Keratinocyte (primary cell): ENCODE results near the gene C15orf39. TPM values are rescaled to one million over a fixed set of nuclear protein-coding genes. Genes with fewer than 3 reads are reported as not detected.

Source experiments
- DNase-seq: peaks from one replicate; pipeline ENCODE4 v3.0.0-alpha.2; 2011; ENCODE audit warnings: low read depth, missing footprints, low spot score
- FAIRE-seq: peaks from 2 replicates; lab custom pipeline; 2011; peaks lifted over from hg19 to GRCh38; lab: Jason Lieb, UNC
- H2AFZ ChIP-seq: 2 replicates; pipeline ENCODE4 v1.6.0; 2012; ENCODE audit warnings: low read length, control low read depth, inconsistent platforms; ENCODE audit not compliant: control insufficient read depth
- H3K27ac ChIP-seq: 2 replicates; pipeline ENCODE4 v1.5.1; 2011; ENCODE audit warnings: low read length; ENCODE audit not compliant: control insufficient read depth, insufficient read depth
- H3K27me3 ChIP-seq: 3 replicates; pipeline ENCODE4 v1.6.0; 2011; ENCODE audit warnings: low read length; ENCODE audit not compliant: control insufficient read depth, insufficient read depth; ENCODE audit errors: extremely low read depth
- H3K36me3 ChIP-seq, 2 experiments: 2 replicates in 1 of 2; 3 replicates in 1 of 2; pipeline ENCODE4 v1.5.1; 2011; ENCODE audit warnings: low read length in 2 of 2, mild to moderate bottlenecking in 1 of 2; ENCODE audit not compliant: control insufficient read depth in 2 of 2, insufficient read depth in 2 of 2; ENCODE audit errors: extremely low read depth in 1 of 2
- H3K4me1 ChIP-seq: 3 replicates; pipeline ENCODE4 v1.5.1; 2011; ENCODE audit warnings: low read length; ENCODE audit not compliant: control insufficient read depth, insufficient read depth; ENCODE audit errors: extremely low read depth
- H3K4me2 ChIP-seq: 3 replicates; pipeline ENCODE4 v1.6.0; 2011; ENCODE audit warnings: low read depth, low read length; ENCODE audit not compliant: control insufficient read depth, insufficient read depth; ENCODE audit errors: extremely low read depth
- H3K4me3 ChIP-seq, 3 experiments: fragments of 200-600 bp in 1 of 3; sonication (generic) in 1 of 3; 2 replicates in 2 of 3; 3 replicates in 1 of 3; pipeline ENCODE4 v1.5.1; 2011 to 2016; ENCODE audit warnings: low read length in 3 of 3, mild to moderate bottlenecking in 3 of 3, control low read depth in 2 of 3, inconsistent platforms in 1 of 3, low read depth in 1 of 3, mixed read lengths in 1 of 3, mixed run types in 1 of 3, moderate library complexity in 1 of 3; ENCODE audit not compliant: control insufficient read depth in 2 of 3, insufficient read depth in 2 of 3; ENCODE audit errors: extremely low read depth in 1 of 3
- H3K79me2 ChIP-seq: 2 replicates; pipeline ENCODE4 v1.6.0; 2012; ENCODE audit warnings: low read length; ENCODE audit not compliant: control insufficient read depth, insufficient read depth
- H3K9ac ChIP-seq: 3 replicates; pipeline ENCODE4 v1.6.0; 2011; ENCODE audit warnings: low read length; ENCODE audit not compliant: control insufficient read depth, insufficient read depth; ENCODE audit errors: extremely low read depth
- H3K9me1 ChIP-seq: 3 replicates; pipeline ENCODE4 v1.6.0; 2011; ENCODE audit warnings: low read length; ENCODE audit not compliant: control insufficient read depth, insufficient read depth; ENCODE audit errors: extremely low read depth
- H3K9me3 ChIP-seq: 2 replicates; pipeline ENCODE4 v1.5.1; 2012; ENCODE audit warnings: low read depth, low read length; ENCODE audit not compliant: control insufficient read depth
- H4K20me1 ChIP-seq: 3 replicates; pipeline ENCODE4 v1.6.0; 2011; ENCODE audit warnings: low read length; ENCODE audit not compliant: control insufficient read depth, insufficient read depth; ENCODE audit errors: extremely low read depth
- CTCF ChIP-seq, 3 experiments: IDR thresholded peaks in 1 of 3; conservative IDR thresholded peaks in 1 of 3; optimal IDR thresholded peaks in 1 of 3; 2 replicates in 2 of 3; 3 replicates in 1 of 3; pipeline versions ENCODE3 to v1.5.1; 2011; ENCODE audit warnings: low read length in 3 of 3, mild to moderate bottlenecking in 3 of 3, moderate library complexity in 2 of 3, control low read depth in 1 of 3, inconsistent platforms in 1 of 3; ENCODE audit not compliant: insufficient read depth in 2 of 3; ENCODE audit errors: extremely low read depth in 1 of 3
- EZH2 ChIP-seq: IDR thresholded peaks from one replicate; pipeline ENCODE4 v1.6.1; 2012; ENCODE audit warnings: inconsistent platforms, mild to moderate bottlenecking, low read length, moderate library complexity
- dilution Hi-C: fragments of 300-500 bp; cut with MboI; formaldehyde crosslinking; loops from one replicate; pipeline ENCODE4 v1.7.0; 2020; ENCODE audit warnings: low sequenced_read_pairs; ENCODE audit not compliant: extremely low pct_ligation_motif_present
- polyA plus RNA-seq, 5 experiments: library from polyadenylated mRNA; depleted of rRNA in 3 of 5; stranded (reverse) in 3 of 5; stranded (forward) in 1 of 5; unstranded in 1 of 5; fragments of >200 nt; gene quantifications; 1 replicate in 1 of 5; 2 replicates in 3 of 5; 3 replicates in 1 of 5; pipeline versions ENCODE4 v1.2.1 to v1.2.3, GENCODE V29; 2011 to 2012; ENCODE audit warnings: missing spikeins in 2 of 5, low read depth in 1 of 5, low replicate concordance in 1 of 5

C15orf39 gene
- polyA plus RNA-seq, 1 donor (not counting 4 experiments of a cell fraction or from before 2014, with no cell fraction given): 1.8 TPM

GRCh38 chr15:75193272-75193671, 8.4 kb upstream of the C15orf39 start:
- H4K20me1 ChIP-seq: no peaks in the 10 kb centered on the region

GRCh38 chr15:75193976-75194375, 7.7 kb upstream of the C15orf39 start:
- H3K9ac ChIP-seq: no peak overlapping the region
- dilution Hi-C loops: no loop called here
- H3K36me3 ChIP-seq: no peaks in the 10 kb centered on the region
- no peak overlapping the region for H3K27ac ChIP-seq
- H3K4me1 ChIP-seq: no peaks in the 10 kb centered on the region
- no peaks in the 10 kb centered on the region for H4K20me1 ChIP-seq
- H2AFZ ChIP-seq: no peak overlapping the region
- peaks cover 12% of the 10 kb centered on the region for H3K27me3 ChIP-seq
- H3K4me3 ChIP-seq: no peak overlapping the region
- TF ChIP-seq EZH2 (no peak), CTCF (optimal IDR thresholded peaks at IDR 0.05 in 1 of 3, IDR thresholded peaks at IDR 0.05 in 1 of 3, conservative IDR thresholded peaks at IDR 0.05 in 1 of 3; ENCODE audit: extremely low read depth in 1 of 3, insufficient read depth in 2 of 3, low read length in 3 of 3) (no peak)
- H3K9me3 ChIP-seq: no peaks in the 10 kb centered on the region
- H3K79me2 ChIP-seq: no peaks in the 10 kb centered on the region
- H3K9me1 ChIP-seq: no peaks in the 10 kb centered on the region
- H3K4me2 ChIP-seq: no peak overlapping the region
- no peak for DNase-seq
- FAIRE-seq: no peak

More at GRCh38 chr15:75193272-75193671, 8.4 kb upstream of the C15orf39 start:
- FAIRE-seq: no peak
- Histone ChIP-seq H3K4me3 (no peak overlapping the region), H3K9me1 (no peaks in the 10 kb centered on the region), H3K9me3 (no peaks in the 10 kb centered on the region), H3K36me3 (no peaks in the 10 kb centered on the region), H3K9ac (no peak overlapping the region), H3K27ac (no peak overlapping the region), H3K27me3 (peaks cover 12% of the 10 kb centered on the region), H3K79me2 (no peaks in the 10 kb centered on the region), H3K4me2 (no peak overlapping the region), H2AFZ (no peak overlapping the region), H3K4me1 (no peaks in the 10 kb centered on the region)
- TF ChIP-seq CTCF (optimal IDR thresholded peaks at IDR 0.05 in 1 of 3, IDR thresholded peaks at IDR 0.05 in 1 of 3, conservative IDR thresholded peaks at IDR 0.05 in 1 of 3; ENCODE audit: extremely low read depth in 1 of 3, insufficient read depth in 2 of 3, low read length in 3 of 3): no peak
- no peak for TF ChIP-seq EZH2
- DNase-seq: no peak
- dilution Hi-C loops: no loop called here
